MCF 10A (cell line): ENCODE results near the gene RPL7A. TPM values are rescaled to one million over a fixed set of nuclear protein-coding genes. Genes with fewer than 3 reads are reported as not detected.
"Not testable (repeated sequence)": the region's sequence is repeated elsewhere in the genome, so short reads cannot be mapped to it uniquely, and the experiment has no call there.

Experiments used
- BruUV-seq: library from RNA; stranded (reverse); fragments of 400-500 nt; replicated peaks from 2 replicates; lab custom pipeline; 2021; lab: Mats Ljungman, UMichigan
- CTCF ChIA-PET: fragments of 300-600 bp; sonication (Branson Sonifier 250); formaldehyde crosslinking; extraction: SDS; loops from one replicate; lab custom pipeline; 2021; ENCODE audit warnings: antibody characterized with exemption, inconsistent platforms; lab: Yijun Ruan, JAX
- POLR2A ChIA-PET: fragments of 300-600, 350-650 bp; sonication (Branson Sonifier 250); formaldehyde crosslinking; extraction: SDS; loops from one replicate; lab custom pipeline; 2020; ENCODE audit warnings: antibody characterized with exemption, inconsistent platforms; lab: Yijun Ruan, JAX
- DNase-seq: peaks from one replicate; pipeline ENCODE4 v3.0.0-alpha.2; 2018; ENCODE audit not compliant: unreplicated experiment
- H3K27ac Mint-ChIP-seq: one replicate; pipeline ENCODE4 v1.8.0; 2022; ENCODE audit warnings: mild to moderate bottlenecking, low read depth, mixed read lengths; ENCODE audit not compliant: unreplicated experiment
- H3K27me3 Mint-ChIP-seq: one replicate; pipeline ENCODE4 v1.8.0; 2022; ENCODE audit warnings: mixed read lengths; ENCODE audit not compliant: insufficient read depth, unreplicated experiment
- H3K36me3 Mint-ChIP-seq: one replicate; pipeline ENCODE4 v1.8.0; 2022; ENCODE audit warnings: mild to moderate bottlenecking, moderate library complexity, mixed read lengths; ENCODE audit not compliant: insufficient read depth, unreplicated experiment
- H3K4me1 Mint-ChIP-seq: one replicate; pipeline ENCODE4 v1.8.0; 2022; ENCODE audit warnings: mixed read lengths; ENCODE audit not compliant: insufficient read depth, unreplicated experiment
- H3K4me3 Mint-ChIP-seq: one replicate; pipeline ENCODE4 v1.8.0; 2022; ENCODE audit warnings: mild to moderate bottlenecking, moderate library complexity, mixed read lengths; ENCODE audit not compliant: unreplicated experiment
- H3K9me3 Mint-ChIP-seq: one replicate; pipeline ENCODE4 v1.8.0; 2022; ENCODE audit warnings: mixed read lengths; ENCODE audit not compliant: unreplicated experiment
- intact Hi-C: fragments of 100-400 bp; cut with micrococcal nuclease; formaldehyde crosslinking; loops from 2 replicates; pipeline ENCODE4 v1.14.1; 2022
- total RNA-seq: library from RNA; stranded (reverse); gene quantifications from 2 replicates; pipeline ENCODE4 v1.2.3, GENCODE V29; 2022
- TF ChIP-seq, protein P1 (sequence below): fragments of 200-600 bp; IDR thresholded peaks from one replicate; pipeline ENCODE4 v1.8.0; 2022; ENCODE audit warnings: antibody characterized with exemption, mild to moderate bottlenecking; ENCODE audit not compliant: unreplicated experiment

Gene RPL7A
- total RNA-seq, 1 experiment from 2014 or later, result 2,129 TPM

DNA sequence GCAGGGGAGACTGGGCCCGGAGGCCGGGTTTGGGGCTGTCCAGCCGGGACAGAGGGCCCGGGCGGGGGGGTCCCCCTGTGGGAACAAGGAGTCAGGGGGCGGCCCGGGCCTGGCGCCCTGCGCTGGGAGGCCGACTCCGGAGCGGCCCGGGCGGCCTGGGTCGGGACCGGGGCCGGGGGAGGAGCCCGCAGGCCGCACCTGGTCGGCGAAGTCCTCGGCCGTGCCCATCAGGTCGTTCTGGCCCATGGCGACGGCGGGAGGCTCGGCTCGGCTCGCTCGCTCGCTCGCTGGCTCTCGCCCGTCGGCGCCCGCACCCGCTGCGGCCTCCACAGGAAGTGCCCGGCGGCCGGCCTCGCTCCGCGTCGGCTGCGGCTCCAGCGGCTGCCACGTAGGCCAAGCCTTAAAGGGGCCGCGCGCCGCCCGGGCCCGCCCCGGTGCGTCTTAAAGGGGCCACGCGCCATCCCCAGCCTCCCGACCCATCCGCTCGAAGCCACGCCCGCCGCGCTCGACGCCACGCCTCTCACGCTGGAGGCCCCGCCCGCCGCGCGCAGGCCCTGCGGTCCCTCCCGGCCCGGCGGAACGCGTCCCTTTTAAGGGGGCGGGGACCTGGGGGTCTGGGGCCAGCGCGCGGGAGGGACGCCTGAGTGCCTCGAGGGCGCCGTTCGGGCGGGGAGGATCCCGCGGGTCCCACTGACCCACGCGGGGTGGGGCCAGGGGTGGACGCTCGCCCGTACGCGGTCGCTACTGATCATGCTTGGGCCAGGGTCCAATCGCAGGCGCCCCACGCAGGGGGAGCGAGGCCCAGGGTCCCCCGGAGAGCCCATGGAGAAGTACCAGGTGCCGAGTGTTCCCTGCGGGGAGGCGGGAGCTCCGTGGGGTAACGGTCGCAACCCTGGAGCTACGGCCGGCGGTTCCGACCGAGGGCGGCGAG, 28.0 kb downstream of the RPL7A start, which contains the start of the genes STKLD1 and SURF4:
STKLD1 (plus strand) TSS at position 643 of the 931 bp plus-strand sequence; CDS start at position 751, 108 bp downstream.
SURF4 (minus strand) TSS at position 337 of the 931 bp plus-strand sequence; CDS start at position 246, 91 bp downstream.
- Mint-ChIP-seq H3K27me3 (no peaks in the 10 kb centered on the region), H3K9me3 (no peaks in the 10 kb centered on the region), H3K4me1 (peaks cover 28% of the 10 kb centered on the region), H3K4me3 (peak within 1 kb of the TSS; percentile 92), H3K36me3 (peaks cover 32% of the 10 kb centered on the region), H3K27ac (peak within 1 kb of the TSS; percentile 95)
- POLR2A ChIA-PET, result interaction anchor here (0.6 to 6.4 kb wide), 22 partner anchors 10 to 406 kb away, joined by 3 to 65 read pairs (median 4); partner anchors contain the start of genes CACFD1, MED22, REXO4 and RPL7A
- TF ChIP-seq, protein P1, sequence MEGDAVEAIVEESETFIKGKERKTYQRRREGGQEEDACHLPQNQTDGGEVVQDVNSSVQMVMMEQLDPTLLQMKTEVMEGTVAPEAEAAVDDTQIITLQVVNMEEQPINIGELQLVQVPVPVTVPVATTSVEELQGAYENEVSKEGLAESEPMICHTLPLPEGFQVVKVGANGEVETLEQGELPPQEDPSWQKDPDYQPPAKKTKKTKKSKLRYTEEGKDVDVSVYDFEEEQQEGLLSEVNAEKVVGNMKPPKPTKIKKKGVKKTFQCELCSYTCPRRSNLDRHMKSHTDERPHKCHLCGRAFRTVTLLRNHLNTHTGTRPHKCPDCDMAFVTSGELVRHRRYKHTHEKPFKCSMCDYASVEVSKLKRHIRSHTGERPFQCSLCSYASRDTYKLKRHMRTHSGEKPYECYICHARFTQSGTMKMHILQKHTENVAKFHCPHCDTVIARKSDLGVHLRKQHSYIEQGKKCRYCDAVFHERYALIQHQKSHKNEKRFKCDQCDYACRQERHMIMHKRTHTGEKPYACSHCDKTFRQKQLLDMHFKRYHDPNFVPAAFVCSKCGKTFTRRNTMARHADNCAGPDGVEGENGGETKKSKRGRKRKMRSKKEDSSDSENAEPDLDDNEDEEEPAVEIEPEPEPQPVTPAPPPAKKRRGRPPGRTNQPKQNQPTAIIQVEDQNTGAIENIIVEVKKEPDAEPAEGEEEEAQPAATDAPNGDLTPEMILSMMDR, result no peak
- CTCF ChIA-PET, result interaction anchor here (0.8 to 1.2 kb wide), 4 partner anchors 20 to 109 kb away, joined by 3 to 5 read pairs (median 3); partner anchors contain the start of genes SURF1 and SURF2
- intact Hi-C loops, result no loop called here
- peak; percentile 96 for DNase-seq
- BruUV-seq, result no TSS peak

DNA sequence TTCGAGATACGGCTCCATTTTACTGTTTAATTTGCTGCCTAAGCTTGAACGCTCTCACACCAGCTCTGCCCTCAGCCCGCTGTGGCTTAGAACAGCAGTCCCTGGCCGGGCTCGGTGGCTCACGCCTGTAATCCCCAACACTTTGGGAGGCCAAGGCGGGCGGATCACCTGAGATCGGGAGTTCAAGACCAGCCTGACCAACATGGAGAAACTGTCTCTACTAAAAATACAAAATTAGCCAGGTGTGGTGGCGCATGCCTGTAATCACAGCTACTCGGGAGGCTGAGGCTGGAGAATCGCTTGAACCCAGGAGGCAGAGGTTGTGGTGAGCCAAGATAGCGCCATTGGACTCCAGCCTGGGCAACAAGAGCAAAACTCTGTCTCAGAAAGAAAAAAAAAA, 29.3 kb downstream of the RPL7A start:
- H3K27ac Mint-ChIP-seq, DNase-seq, H3K27me3 Mint-ChIP-seq, intact Hi-C loops, H3K9me3 Mint-ChIP-seq, BruUV-seq: not testable (repeated sequence)
- ChIA-PET CTCF (interaction anchor here (0.6 to 1.2 kb wide), 5 partner anchors 20 to 109 kb away, joined by 3 to 5 read pairs (median 3); partner anchors contain the start of genes SURF1 and SURF2), POLR2A (interaction anchor here (0.6 to 3.4 kb wide), 15 partner anchors 13 to 588 kb away, joined by 3 to 33 read pairs (median 4); partner anchors contain the start of genes CACFD1, MED22, REXO4 and RPL7A)
- peaks cover 28% of the 10 kb centered on the region for H3K36me3 Mint-ChIP-seq
- H3K4me1 Mint-ChIP-seq, result peaks cover 21% of the 10 kb centered on the region
- H3K4me3 Mint-ChIP-seq, result peak overlapping the region; percentile 92

- POLR2A ChIA-PET, result interaction anchor here (0.6 to 3.4 kb wide), 9 partner anchors 13 to 587 kb away, joined by 3 to 33 read pairs (median 5); partner anchors contain the start of genes CACFD1, MED22, REXO4 and RPL7A
- H3K4me3 Mint-ChIP-seq, result no peak overlapping the region
- H3K27me3 Mint-ChIP-seq, result no peaks in the 10 kb centered on the region
- intact Hi-C loops, result no loop called here
- H3K9me3 Mint-ChIP-seq, result no peaks in the 10 kb centered on the region
- BruUV-seq, result no TSS peak
- H3K36me3 Mint-ChIP-seq, result peaks cover 23% of the 10 kb centered on the region
- H3K4me1 Mint-ChIP-seq, result peaks cover 21% of the 10 kb centered on the region
- CTCF ChIA-PET, result interaction anchor here (0.6 to 1.1 kb wide), 4 partner anchors 28 to 109 kb away, joined by 3 to 5 read pairs (median 3); no protein-coding TSS in a partner anchor
- peak; percentile 65 for DNase-seq
- no peak overlapping the region for H3K27ac Mint-ChIP-seq
- TF ChIP-seq, protein P1, result no peak
Measured at GRCh38 chr9:133377721-133378216, 29.8 kb downstream of the RPL7A start.

DNA sequence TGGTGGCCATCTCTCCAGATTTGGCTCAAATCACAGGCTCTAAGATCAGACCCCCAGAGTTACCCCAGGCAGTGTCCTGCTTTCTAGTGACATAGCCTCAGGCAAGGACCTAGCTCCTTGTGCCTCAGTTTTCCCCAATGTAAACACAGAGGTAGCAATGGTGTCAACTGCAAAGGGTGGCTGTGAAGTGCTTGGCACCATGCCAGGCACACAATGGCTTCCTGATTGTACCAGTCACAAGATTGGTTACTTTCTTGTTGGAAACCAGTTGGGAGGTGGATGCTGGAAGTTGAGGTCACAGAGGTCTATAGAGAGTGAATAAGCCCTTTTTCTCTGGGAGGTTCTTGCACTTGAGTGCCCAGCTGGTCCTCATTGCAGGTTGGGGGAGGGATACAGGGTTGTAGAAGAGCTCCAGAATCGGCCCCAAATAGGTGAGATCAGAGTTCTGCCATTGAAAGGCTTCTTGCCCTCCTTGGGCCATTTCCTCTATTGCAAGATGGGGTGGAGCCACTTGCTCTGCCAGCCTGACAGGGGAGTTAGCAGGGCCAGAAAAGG, 30.5 kb downstream of the RPL7A start:
- BruUV-seq, result no TSS peak
- no peak overlapping the region for H3K27ac Mint-ChIP-seq
- H3K4me1 Mint-ChIP-seq, result peaks cover 21% of the 10 kb centered on the region
- ChIA-PET POLR2A (interaction anchor here (1.0 to 3.4 kb wide), 5 partner anchors 17 to 39 kb away, joined by 3 to 33 read pairs (median 18); partner anchors contain the start of genes MED22, REXO4, RPL7A and SURF1), CTCF (interaction anchor here (0.6 to 1.4 kb wide), 2 partner anchors 32 to 109 kb away, joined by 3 read pairs; no protein-coding TSS in a partner anchor)
- no peak for DNase-seq
- TF ChIP-seq, protein P1, result no peak
- peaks cover 16% of the 10 kb centered on the region for H3K36me3 Mint-ChIP-seq
- intact Hi-C loops, result no loop called here
- H3K4me3 Mint-ChIP-seq, result no peak overlapping the region
- H3K9me3 Mint-ChIP-seq, result no peaks in the 10 kb centered on the region
- H3K27me3 Mint-ChIP-seq, result no peaks in the 10 kb centered on the region
